Activated T-cell treated with anti-CD3 and anti-CD28 coated beads for 4 hours (primary cell): ENCODE measurements around the gene PAX5.

Source experiments
- DNase-seq: peaks from one replicate; pipeline ENCODE4 v3.0.0-alpha.2; 2020

PAX5 gene

DNA sequence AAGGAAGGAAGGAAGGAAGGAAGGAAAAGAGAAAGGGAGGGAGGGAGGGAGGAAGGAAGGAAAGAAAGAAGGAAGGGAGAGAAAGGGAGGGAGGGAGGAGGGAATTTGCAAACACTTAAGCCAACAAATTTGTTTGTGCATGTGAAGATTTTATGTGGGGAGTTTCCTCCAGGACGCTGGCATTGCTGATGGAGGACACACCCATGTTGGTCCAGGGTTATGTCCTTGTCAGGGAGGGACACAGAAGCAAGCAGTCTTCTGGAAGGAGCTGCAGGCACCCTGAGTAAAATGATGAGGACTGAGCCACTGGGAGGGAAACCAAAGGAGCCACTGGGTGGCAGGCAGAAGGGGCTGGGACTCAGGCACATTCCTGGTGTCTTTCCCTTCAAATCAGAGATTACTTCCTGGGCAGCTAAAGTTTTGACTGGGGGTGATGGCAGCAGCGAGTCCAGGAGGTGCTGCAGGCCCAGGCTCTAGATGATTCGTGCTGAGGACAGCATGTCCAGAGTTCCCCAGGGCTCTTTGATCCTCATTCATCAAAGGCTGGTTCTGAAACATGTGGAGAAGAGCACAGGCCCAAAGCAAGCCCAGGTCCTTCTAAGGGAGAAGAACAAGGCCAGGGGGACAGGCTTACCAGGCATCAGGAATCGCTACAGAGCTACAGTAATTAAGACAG is 109.2 kb downstream of the PAX5 start:
- no peak for DNase-seq

DNA sequence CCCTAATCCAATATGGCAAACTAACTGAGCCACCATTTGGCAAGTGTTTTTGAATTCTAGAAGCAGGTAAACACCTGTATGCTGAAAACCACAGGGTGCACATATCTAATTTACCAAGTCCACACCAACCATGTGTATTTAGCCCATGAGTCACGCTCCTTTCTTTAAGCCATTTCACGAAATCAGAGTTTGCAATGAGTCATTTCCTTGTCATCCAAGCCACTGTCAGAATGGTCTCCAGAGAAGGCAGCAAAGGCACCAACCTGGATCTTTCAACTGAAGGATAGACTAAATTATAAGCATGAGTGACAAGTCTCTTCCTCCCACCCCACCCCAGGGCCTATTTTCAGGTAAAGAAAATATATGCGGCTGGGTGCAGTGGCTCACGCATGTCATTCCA is 110.0 kb downstream of the PAX5 start:
- DNase-seq: no peak

DNA sequence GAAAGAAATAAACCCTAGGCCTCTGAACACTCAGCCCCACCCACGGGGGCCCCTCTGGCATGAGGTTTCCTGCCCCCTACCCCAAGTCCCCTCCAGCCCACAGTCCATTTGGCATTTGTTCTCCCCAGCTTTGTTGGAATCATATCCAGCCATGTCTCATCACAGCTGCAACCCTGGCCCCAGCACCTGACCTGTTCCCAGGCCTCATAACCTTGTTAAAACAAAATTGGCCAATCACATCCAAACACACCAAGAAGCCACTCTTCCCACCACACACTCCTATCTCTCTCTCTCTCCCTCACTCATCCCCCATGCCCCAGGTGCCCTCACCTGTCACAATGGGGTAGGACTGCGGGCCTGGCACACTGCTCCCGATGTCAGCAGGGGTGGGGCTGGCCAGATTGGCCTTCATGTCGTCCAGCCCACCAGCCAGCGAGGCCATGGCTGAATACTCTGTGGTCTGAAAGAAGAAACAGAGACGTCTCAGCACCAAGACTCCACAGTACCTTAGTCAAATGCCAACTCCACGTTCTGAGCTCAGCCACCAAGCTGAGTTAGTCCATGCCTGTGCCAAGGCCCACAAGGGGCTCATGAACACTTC is 110.9 kb downstream of the PAX5 start:
- no peak for DNase-seq

DNA sequence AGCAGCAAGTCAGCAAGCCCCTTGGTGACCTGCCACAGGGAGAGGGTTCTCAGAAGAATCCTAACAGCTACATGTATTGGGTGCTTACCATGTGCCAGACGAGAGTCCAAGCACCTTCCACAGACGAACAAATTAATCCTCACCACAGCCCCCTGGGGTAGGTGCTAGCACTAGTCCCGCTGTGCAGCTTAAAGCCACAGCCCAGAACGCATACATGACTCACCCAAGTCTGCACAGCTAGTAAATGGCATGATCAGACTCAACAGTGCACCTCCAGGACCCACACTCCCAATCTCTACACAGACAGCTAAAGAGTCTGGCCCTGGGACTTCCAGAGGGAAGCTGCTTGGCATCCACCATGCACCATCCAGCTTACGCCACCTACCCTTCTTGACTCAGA is 111.5 kb downstream of the PAX5 start:
- DNase-seq: no peak

DNA sequence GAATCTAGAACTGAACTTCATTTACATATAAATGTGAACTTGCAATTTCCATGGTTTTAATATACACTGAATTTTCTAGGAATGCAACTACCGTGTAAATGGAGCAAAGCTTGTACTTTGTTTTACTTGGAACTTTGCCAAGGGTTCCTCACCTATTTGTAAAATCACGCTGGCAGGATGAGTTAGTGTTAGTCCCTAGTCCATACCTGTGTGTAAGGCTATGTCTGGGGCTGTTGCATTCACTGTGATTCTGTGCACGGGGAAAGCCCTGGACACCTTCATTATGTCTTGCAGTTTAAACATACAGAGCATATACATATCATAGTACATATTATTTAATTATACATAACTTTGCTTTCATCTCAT is 119.9 kb downstream of the PAX5 start:
- no peak for DNase-seq

DNA sequence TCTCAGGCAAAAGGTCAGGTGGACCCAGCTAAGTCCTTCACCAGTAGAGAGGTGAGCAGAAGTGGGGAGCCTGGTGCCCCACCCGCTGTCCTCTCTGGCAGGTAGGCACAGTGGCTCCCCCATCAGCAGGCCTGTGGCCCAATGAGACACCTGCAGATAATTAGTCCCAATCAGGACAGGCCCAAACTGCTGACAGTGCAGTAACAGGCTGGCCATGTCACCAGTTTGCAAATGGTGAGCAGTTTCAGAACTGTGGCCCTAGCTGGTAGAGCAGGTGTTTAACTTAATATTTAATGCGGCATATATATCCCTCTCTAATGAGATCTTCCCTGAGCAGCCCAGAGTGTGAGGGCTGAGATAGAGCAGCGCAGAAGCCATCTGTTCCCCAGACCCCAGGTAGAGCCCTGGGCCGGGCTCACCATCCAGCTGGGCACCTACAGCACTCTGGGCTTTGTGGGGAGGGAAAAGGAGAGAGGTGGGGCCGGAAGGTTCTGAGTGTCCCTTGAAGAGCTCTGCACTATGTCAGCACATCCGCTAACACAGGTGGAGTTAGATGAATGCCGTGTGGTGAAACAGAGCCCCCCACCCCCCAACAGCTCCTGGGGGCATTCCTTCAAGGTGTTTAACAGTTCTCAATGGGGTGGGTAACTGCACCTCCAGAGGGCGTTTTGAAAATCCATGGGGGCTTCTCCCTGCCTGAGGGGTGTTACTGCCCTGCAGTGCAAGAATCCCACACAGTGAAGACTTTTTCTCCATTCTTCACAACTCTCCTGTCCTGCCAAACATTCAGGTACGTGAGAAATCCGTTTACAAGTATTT is 120.5 kb downstream of the PAX5 start:
- DNase-seq: no peak

DNA sequence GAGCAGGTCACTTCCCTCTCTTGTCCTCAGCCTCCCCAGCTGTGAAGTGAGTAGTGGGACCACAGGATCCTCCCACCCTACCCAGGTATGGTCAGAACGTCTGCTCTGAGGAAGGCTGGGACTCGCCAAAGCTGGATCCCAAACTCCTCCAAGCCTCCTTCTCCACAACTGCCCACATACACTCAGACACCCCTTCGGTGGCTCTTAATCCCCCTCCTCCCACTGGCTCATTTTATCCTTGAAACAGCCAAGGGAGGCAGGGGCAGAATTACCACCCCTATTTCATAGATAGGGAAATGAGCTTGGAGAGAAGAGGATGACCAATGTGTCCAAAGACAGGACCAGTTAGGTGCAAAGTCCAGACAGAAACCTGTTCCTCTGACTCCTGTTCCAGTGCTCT is 121.4 kb downstream of the PAX5 start:
- no peak for DNase-seq

DNA sequence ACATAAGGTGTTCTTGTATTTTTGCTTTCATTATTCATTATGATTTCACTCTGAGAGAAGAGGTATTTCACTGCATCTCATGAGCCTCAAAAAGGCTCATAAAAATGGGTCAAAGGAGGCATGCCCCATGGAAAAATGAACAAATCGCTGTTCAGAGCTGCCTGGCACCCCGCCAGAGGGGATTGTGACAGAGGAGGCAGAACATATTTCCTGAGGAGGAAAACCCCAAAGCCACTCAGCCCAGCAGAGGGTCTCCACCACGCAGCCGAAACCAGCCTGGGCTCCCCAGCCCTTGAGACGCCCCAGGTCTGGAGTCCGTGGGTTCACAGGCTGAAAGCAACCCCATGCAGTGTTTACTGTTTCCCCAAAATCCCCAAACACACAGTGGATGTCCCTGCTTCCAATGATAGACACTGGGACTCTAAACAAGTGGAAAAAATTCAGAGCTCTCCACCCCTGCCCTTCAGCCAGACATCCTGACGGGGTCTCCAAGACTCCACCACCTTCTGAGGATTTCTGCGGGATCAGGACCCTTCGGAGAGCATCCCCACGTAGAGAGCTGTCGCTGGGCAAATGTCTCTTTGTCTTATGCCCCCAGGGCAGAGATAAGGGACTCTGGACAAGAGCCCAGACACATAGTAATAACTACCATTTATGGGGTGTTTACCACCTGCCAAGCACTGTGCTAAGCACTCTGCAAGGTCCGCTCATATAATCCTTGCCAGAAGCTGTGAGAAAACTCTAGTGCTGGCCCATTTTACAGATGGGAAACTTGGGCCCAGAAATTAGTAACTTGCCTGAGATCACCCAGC is 122.3 kb downstream of the PAX5 start:
- DNase-seq: no peak

DNA sequence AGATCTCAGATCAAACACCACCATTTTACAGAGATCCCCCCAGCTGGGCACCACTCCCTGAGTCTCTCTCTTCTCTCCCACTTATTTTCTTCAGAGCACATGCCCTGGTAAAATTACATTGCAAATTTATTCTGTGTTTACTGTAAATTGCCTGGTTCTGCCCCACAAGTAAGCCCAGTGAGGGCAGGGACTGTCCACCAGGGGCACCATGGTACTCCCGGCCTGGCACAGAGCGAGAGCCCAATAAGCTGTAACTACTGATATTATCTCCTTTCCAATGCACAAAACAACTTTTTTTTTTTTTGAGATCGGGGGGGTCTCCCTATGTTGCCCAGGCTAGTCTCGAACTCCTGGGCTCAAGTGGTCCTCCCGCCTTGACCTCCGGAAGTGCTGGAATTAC is 123.0 kb downstream of the PAX5 start:
- DNase-seq: no peak

DNA sequence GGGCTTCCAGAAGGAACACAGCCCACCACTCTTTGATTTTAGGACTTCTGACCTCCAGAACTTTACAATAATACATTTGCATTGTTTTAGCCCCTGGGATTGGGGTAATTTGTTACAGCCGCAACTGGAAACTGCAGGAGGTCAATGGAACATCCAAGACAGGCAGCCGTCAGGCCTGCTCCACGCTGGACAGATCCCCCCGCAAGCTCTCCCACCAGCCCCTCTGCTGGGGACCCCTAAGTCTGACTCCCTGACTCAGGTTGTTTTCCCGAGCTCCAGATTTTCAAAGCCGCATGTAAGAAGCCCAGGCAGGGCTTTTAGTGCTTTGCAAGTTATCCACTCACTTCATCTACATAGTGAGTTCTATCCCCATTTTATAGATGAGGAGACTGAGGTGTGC is 127.6 kb downstream of the PAX5 start:
- no peak for DNase-seq

DNA sequence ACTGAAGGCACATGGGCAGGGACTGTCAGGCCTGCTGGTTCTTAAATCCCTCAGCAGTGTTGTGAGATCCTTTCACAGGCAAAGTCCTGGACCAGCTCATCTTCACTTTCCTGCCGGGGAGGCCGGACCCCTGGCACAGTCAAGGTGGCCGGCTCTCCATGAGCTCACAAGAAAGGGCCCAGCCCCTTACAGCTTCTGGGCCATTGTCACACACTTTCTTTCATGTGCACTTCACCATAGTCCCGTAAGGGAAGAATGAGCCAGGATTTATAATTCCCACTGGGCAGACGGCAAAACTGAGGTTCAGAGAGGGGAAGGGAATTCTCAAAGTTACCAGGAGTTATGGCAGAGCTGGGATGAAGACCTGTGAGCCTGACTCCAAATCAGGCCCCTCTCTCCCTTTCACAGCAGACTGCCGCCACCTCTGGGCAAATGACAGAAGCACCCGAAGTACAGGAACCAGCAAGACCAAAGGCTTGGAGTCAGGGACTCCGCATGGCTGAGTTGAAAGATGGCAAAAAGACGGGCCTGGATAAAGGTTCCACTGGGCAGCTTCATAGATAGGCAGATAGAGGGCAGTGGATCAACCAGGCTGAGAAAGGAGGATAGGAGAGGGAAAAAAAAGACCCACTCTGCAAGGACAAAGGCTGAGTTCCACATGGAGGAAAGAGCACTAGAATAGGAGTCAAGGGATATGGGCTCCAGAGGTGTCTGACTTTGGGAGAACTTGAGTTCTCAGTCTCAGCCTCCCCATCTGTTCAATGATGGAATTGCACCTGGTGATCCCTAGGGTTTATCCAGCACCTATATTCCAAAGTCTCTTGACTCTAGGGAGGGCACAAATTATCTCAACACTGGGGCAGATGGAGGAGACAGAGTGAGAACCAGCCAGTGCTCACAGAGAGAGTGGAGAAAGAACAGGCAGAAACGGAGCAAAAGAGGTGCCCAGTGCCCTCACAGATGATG is 128.7 kb downstream of the PAX5 start:
- no peak for DNase-seq

DNA sequence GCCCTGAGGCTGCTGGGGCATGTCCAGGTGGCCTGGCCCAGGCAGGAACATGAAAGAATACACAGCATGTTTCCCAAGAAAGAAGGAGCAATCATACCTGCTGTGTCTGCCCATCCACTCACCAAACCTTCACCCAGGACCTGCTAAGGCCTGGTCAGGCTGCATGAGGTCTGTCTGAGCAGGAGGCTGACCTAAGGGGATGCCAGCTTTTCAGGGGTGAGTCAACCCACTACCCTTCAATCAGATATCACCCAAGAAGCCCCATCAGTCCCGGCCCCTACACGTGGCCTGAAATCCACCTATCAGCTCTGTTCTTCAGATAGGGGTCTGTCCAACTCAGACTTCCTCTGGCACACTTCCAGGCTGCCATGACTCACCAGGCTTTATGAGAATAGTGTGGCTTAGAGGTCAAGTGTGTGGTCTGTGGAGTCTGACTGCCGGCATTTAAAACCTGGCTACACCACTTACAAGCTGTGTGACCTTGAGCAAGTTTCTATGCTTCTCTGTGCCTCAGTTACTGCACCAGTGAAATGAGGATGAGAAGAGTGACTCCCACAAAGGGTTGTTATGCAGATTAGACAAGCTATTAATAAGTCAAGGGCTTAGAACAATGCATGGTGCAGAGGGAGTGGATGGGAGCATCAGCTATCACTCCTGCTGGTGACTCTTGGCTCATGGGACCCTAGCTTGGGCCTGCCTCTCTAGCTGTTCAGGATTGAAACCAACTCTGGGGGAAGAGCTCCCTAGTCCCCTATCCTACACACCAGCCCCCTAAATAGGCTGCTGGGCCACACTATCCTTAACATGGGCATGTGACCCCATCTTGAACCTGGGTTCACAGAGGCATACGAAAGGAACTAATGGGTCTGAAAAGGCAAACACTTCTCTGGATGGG is 130.3 kb downstream of the PAX5 start:
- no peak for DNase-seq

DNA sequence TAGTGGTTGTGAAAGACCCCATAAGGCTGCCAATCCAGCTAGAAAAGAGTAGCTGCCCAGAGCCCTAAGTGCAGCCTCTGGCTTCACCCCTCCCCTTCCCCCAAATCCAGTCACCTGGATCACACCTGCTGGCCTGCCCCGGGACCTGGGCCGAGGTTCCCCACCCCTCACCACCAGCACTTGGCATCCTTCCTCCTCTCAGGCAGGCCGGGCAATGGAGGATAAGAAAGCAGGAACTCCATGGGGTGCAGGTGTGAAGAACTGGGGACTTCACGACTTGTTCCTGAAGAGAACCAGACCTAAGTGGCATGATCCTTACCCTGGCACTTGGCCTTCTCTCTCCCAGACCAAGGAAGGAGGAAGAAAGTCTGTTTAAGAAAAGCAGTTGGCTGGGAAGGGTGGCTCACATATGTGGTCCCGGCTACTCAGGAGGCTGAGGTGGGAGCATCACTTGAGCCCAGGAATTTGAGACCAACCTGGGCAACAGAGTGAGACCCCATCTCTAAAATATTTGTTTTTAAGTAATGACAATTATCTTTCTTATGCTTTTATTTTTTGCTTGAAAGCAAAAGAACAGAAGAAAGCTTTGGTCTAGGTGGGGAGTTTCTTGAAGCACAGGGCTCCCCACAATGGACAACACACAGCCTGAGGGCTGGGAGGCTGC is 131.1 kb downstream of the PAX5 start:
- no peak for DNase-seq

DNA sequence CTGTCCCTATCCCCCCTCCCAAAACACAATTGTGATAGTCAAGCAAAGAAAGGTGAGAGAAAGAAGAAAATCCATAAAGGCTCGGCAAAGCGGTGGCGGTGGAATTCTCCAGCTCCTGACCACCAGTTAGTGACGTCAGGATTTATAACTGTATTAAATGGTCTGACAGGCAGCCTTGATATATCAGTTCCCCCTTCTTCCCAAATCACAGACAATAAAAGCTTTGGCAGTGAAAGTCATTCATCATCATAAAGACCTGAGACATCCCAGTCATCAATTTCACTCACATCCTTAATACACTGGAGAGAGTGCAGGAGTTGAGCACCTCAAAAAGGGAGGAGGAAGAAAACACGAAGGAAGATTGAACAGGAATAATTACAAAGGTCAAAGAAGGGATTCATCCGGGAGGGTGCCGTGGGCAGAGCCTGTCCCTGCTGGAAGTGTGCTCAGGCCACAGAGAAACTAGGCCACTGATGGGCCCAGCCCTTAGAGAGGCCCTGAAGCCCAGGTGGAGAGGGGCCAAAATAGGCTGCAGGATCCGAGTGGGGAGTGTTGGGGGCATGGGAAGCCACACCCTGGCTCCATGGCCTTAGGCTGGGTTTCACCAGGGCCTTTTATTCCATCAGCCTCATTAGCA is 131.9 kb downstream of the PAX5 start:
- no peak for DNase-seq

DNA sequence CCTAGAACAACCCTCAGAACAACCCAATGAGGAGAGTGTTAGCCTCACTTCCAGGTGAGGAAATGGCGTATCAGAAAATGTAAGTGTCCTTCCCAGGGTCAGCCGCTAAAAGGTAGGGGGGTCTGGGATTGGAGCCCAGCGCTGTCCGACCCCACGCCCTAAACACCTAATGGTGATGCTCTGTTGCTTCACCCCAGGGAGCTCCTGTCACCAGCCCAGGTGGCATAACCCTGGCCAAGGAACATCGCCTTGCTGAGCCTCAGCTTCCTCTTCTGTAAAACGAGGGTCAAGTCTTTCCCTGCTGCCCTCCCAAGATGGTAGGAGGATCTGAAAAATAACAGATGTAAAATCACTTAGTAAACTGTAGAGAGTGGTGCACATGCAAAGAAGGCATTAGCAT is 132.5 kb downstream of the PAX5 start:
- DNase-seq: no peak

DNA sequence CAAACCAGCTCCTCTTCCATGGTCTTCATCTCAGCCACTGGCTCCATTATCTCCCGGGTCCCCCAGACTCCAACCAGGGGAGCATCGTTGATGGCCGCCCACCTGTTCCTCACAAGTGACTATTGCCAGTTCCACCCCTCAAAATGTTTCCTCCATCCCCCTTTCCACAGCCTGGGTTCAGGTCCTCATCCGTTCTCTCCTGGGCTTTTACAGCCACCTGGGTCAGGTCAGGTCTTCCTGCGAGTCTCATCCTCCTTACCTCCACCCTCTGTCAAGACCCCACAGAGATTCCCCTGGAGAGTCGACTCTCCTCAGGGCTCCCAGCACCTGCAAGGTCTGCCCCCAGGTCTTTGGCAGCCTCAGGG is 133.2 kb downstream of the PAX5 start:
- no peak for DNase-seq

DNA sequence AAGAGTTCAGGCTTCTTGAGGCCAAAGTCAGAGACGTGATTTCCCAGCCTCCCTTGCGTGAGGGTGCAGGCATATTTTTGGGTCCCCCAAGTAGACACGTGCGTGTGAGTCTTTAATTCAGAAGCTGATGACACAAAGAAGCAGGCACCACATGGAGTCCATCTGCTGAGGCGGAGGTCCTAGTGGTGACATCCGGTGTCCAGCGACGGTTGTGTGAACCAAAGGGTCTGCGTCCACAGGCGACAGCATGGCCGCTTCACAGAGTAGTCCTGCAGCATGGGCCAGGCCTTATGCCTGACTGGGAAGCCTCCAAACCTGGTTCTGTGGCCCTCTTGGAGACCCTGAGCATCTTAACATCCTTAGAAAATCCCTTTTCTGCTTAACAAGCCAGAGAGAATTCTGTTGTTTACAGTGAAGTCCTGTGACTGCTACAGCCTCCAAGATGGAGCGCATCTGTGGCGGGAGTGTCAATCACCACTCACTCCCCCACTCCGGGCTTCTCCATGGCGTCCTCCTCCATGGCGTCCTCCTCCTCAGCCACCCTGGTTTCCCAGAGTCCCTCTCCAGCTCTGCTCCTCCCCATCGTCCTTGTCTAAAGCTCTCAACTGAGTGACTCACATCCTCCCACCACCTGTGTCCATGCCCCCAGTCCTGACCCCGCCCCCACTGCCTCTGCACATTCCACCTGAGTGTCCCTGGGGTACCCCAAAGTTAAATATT is 133.8 kb downstream of the PAX5 start:
- no peak for DNase-seq

DNA sequence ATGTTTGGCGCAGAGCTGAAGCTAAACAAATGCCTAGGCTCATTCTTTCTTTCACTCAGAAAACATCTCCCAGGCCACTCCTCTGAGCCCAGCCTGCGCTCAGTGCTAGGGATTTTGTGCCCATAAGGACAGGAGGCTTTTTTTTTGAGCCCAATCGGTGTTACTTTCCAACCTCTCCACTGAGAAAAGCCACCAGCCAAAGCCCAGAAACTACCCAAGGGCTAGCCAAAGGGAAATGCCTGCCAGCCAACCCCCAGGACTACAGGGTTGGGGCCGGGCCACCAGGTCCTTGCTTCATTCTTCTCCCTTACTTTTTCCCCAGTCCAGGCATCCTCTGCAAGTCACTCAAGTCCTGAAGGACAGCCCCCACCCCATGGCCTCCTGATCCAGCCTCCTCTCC is 134.7 kb downstream of the PAX5 start:
- DNase-seq: no peak

DNA sequence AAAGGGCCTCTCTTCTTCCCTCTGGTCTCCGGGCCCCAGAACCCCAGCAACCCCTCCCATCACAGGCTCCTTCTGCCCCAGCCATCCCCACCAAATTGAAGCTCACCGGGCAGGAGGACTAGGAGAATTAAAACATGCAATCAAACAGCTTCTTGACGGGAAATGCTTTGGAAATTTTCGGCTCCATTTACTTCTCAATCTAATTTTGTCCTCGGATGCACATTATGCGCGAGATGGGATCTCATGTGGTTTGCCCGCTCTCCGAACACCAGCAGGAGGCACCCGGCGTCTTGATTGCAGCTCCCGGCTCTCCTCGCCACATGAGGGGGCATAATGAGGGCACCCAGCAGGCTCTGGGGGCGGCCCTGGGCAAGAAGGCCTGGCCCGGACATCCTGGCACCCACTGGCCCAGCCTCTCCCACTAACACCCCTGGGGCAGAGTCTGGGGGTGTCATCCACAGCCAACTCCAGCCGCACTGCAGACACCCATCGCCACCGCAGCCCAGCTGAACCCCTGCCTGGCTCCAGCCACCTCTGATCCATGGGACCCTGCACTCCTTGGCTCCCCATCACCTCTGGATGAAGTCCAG is 135.5 kb downstream of the PAX5 start:
- no peak for DNase-seq
